OCI-LY7 (cell line): ENCODE data around the gene CBFA2T2. TPM values are rescaled to one million over a fixed set of nuclear protein-coding genes. Genes with fewer than 3 reads are reported as not detected.
"Not testable (repeated sequence)": the region's sequence is repeated elsewhere in the genome, so short reads cannot be mapped to it uniquely, and the experiment has no call there.

Source experiments
- BruUV-seq: library from RNA; stranded (reverse); fragments of 400-500 nt; replicated peaks from 2 replicates; lab custom pipeline; 2021; lab: Mats Ljungman, UMichigan
- CTCF ChIA-PET: fragments of 300-600 bp; sonication (Branson Sonifier 250); formaldehyde crosslinking; loops from one replicate; lab custom pipeline; 2022; ENCODE audit warnings: antibody characterized with exemption; ENCODE audit not compliant: unreplicated experiment; lab: Charles Lee
- POLR2A ChIA-PET: fragments of 300-600 bp; sonication (Branson Sonifier 250); formaldehyde crosslinking; loops from one replicate; lab custom pipeline; 2022; ENCODE audit warnings: antibody characterized with exemption; lab: Charles Lee
- DNase-seq: peaks from one replicate; pipeline ENCODE4 v3.0.0-alpha.2; 2015; ENCODE audit warnings: low spot score
- H2AFZ ChIP-seq: fragments of 200-600 bp; sonication (generic), shearing (Covaris generic); 2 replicates; pipeline ENCODE4 v1.6.1; 2014; ENCODE audit warnings: mild to moderate bottlenecking, antibody characterized with exemption, low read length, moderate library complexity
- H3K27ac ChIP-seq: fragments of 200-600 bp; sonication (generic); 2 replicates; pipeline ENCODE4 v1.5.1; 2014; ENCODE audit warnings: mixed run types, low read depth, mild to moderate bottlenecking, moderate library complexity, low read length, inconsistent platforms; ENCODE audit not compliant: poor library complexity, severe bottlenecking
- H3K36me3 ChIP-seq: fragments of 200-600 bp; sonication (generic); 2 replicates; pipeline ENCODE4 v1.6.1; 2014; ENCODE audit warnings: mild to moderate bottlenecking, antibody characterized with exemption, low read length, moderate library complexity, mixed read lengths; ENCODE audit not compliant: insufficient read depth
- H3K4me1 ChIP-seq: fragments of 200-600 bp; sonication (generic); 2 replicates; pipeline ENCODE4 v1.5.1; 2014; ENCODE audit warnings: mild to moderate bottlenecking, low read length; ENCODE audit not compliant: insufficient read depth, poor library complexity, severe bottlenecking
- H3K4me2 ChIP-seq: fragments of 200-600 bp; sonication (generic); 2 replicates; pipeline ENCODE4 v1.6.1; 2014; ENCODE audit warnings: mild to moderate bottlenecking, low read length
- H3K4me3 ChIP-seq: fragments of 200-600 bp; sonication (generic); 2 replicates; pipeline ENCODE4 v1.5.1; 2014; ENCODE audit warnings: mild to moderate bottlenecking, low read depth, low read length; ENCODE audit not compliant: poor library complexity, severe bottlenecking
- H3K79me2 ChIP-seq: fragments of 200-600 bp; sonication (generic); 2 replicates; pipeline ENCODE4 v1.6.1; 2016; ENCODE audit warnings: low read depth, mild to moderate bottlenecking, low read length, moderate library complexity, mixed read lengths; ENCODE audit not compliant: insufficient read depth
- H3K9me2 ChIP-seq: fragments of 200-600 bp; sonication (generic); 2 replicates; pipeline ENCODE4 v1.6.1; 2016; ENCODE audit warnings: mild to moderate bottlenecking, low read length, mixed read lengths; ENCODE audit not compliant: insufficient read depth
- H3K9me3 ChIP-seq: fragments of 200-600 bp; sonication (generic); 2 replicates; pipeline ENCODE4 v1.6.1; 2014; ENCODE audit warnings: mild to moderate bottlenecking, mixed run types, low read length, mixed read lengths
- H4K20me1 ChIP-seq: fragments of 200-600 bp; sonication (generic); 2 replicates; pipeline ENCODE4 v1.6.1; 2014; ENCODE audit warnings: mild to moderate bottlenecking, antibody characterized with exemption, low read length, moderate library complexity, mixed read lengths; ENCODE audit not compliant: insufficient read depth
- CTCF ChIP-seq: fragments of 200-600 bp; sonication (generic); conservative IDR thresholded peaks from 2 replicates; pipeline ENCODE4 v1.5.1; 2014; ENCODE audit warnings: mild to moderate bottlenecking, antibody characterized with exemption, low read length, moderate library complexity, mixed read lengths
- EZH2phosphoT487 ChIP-seq: fragments of 200-600 bp; sonication (generic); IDR thresholded peaks from 2 replicates; pipeline ENCODE4 v1.6.1; 2018; ENCODE audit warnings: low read depth, borderline replicate concordance, mild to moderate bottlenecking, mixed run types, antibody characterized with exemption, low read length, moderate library complexity, mixed read lengths
- intact Hi-C: fragments of 100-400 bp; cut with micrococcal nuclease; formaldehyde crosslinking; loops from one replicate; pipeline ENCODE4 v1.10.0; 2022; ENCODE audit not compliant: unreplicated experiment
- total RNA-seq, 2 experiments: library from RNA; depleted of rRNA in 1 of 2; stranded (reverse); fragments of >200 nt in 1 of 2; shearing (Covaris generic) in 1 of 2; gene quantifications; 2 replicates each; pipeline ENCODE4 v1.2.3, GENCODE V29; 2014 to 2022

Gene CBFA2T2
- total RNA-seq, 2 experiments from 2014 or later, result 20.7 to 32.9 TPM

- Histone ChIP-seq H3K4me3 (peak overlapping the region; percentile 85), H3K36me3 (peaks cover 18% of the 10 kb centered on the region; the same call in 1 of the 2 replicates), H3K9me2 (no peaks in the 10 kb centered on the region), H3K9me3 (no peaks in the 10 kb centered on the region), H3K27ac (peak overlapping the region; percentile 65), H2AFZ (peak overlapping the region; percentile 10; the same call in 1 of the 2 replicates), H3K79me2 (peaks cover 55% of the 10 kb centered on the region), H3K4me2 (peak overlapping the region; percentile 96), H4K20me1 (no peaks in the 10 kb centered on the region), H3K4me1 (peaks cover 36% of the 10 kb centered on the region)
- ChIA-PET CTCF (interaction anchor here (0.6 kb wide), 1 partner anchor 61 kb away, joined by 3 read pairs; no protein-coding TSS in a partner anchor), POLR2A (interaction anchor here (0.6 to 2.5 kb wide), 5 partner anchors 16 to 188 kb away, joined by 3 to 12 read pairs (median 3); no protein-coding TSS in a partner anchor)
- TSS peak; percentile 70 for BruUV-seq
- TF ChIP-seq EZH2phosphoT487 (no peak), CTCF (no peak)
- intact Hi-C loops, result no loop called here
- no peak for DNase-seq
Measured at GRCh38 chr20:33490934-33491656, 1.2 kb downstream of the CBFA2T2 start.

GRCh38 chr20:33493076-33493766, 3.3 kb downstream of the CBFA2T2 start:
- Histone ChIP-seq H3K79me2 (peaks cover 75% of the 10 kb centered on the region), H2AFZ (no peak overlapping the region), H3K27ac (no peak overlapping the region), H4K20me1 (no peaks in the 10 kb centered on the region), H3K36me3 (peaks cover 34% of the 10 kb centered on the region; the same call in 1 of the 2 replicates), H3K4me1 (peaks cover 35% of the 10 kb centered on the region), H3K4me2 (no peak overlapping the region), H3K9me3 (no peaks in the 10 kb centered on the region), H3K9me2 (no peaks in the 10 kb centered on the region), H3K4me3 (no peak overlapping the region)
- DNase-seq, result no peak
- ChIA-PET CTCF (no interaction called here), POLR2A (interaction anchor here (0.6 kb wide), 1 partner anchor 8 kb away, joined by 3 read pairs; no protein-coding TSS in a partner anchor)
- intact Hi-C loops, result no loop called here
- no TSS peak for BruUV-seq
- TF ChIP-seq CTCF, result no peak
- no peak for TF ChIP-seq EZH2phosphoT487

GRCh38 chr20:33496776-33497175, 6.9 kb downstream of the CBFA2T2 start:
- H3K27ac ChIP-seq, BruUV-seq, intact Hi-C loops, H3K9me3 ChIP-seq, DNase-seq, H3K4me2 ChIP-seq, H3K4me3 ChIP-seq, H3K9me2 ChIP-seq, H2AFZ ChIP-seq, H4K20me1 ChIP-seq, CTCF ChIA-PET: not testable (repeated sequence)
- Histone ChIP-seq H3K36me3 (peaks cover 34% of the 10 kb centered on the region; the same call in 1 of the 2 replicates), H3K4me1 (peaks cover 33% of the 10 kb centered on the region), H3K79me2 (peaks cover 81% of the 10 kb centered on the region)
- POLR2A ChIA-PET, result interaction anchor here (0.7 to 1.0 kb wide), 5 partner anchors 10 to 172 kb away, joined by 3 to 8 read pairs (median 5); no protein-coding TSS in a partner anchor
